ENCODE data around the gene ZBTB16. TPM values are rescaled to one million over a fixed set of nuclear protein-coding genes. Genes with fewer than 3 reads are reported as not detected.

Gene ZBTB16
- polyA plus RNA-seq, 1 donor from 2014 or later: 0.45 TPM

DNA sequence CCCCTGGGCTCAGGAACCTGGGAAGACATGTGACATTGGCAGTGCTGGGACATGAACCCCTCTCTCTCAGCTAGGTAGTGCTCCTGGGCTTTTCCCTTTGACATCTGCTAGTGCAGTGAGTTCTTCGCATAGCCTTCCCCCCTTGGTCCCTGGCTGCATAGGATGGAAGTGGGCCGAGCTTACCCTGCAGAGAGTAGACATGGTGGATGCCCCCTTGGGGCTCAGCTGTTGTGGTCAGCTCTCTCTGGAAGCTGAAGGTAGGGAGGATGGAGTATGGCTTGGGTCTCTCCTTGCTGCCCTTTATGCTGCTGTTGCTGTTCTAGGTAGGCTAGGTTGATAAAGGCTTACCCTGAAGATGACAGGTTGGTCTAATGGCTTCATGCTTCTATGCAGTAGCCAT lies 92.1 kb downstream of the ZBTB16 start:
- Histone ChIP-seq H3K9ac (ENCODE audit: low read length) (no peak overlapping the region), H3K4me3 (ENCODE audit: low read length) (no peak overlapping the region), H2AFZ (ENCODE audit: low read depth, low read length) (no peak overlapping the region), H3K27me3 (ENCODE audit: insufficient read depth, low read depth, low read length) (no peaks in the 10 kb centered on the region), H3K79me2 (replicated peaks; ENCODE audit: insufficient read depth, low read length) (peaks cover 6% of the 10 kb centered on the region), H4K20me1 (ENCODE audit: insufficient read depth) (no peaks in the 10 kb centered on the region), H3K27ac (ENCODE audit: low read length) (no peak overlapping the region), H3K9me2 (ENCODE audit: insufficient read depth, low read length) (no peaks in the 10 kb centered on the region), H3K9me3 (ENCODE audit: low read length) (no peaks in the 10 kb centered on the region), H3K36me3 (ENCODE audit: insufficient read depth, low read length) (no peaks in the 10 kb centered on the region), H3K4me2 (ENCODE audit: low read length) (no peak overlapping the region), H3F3A (ENCODE audit: insufficient read depth, low read length, poor library complexity, severe bottlenecking) (no peaks in the 10 kb centered on the region)
- TF ChIP-seq EP300 (conservative IDR thresholded peaks at IDR 0.05; ENCODE audit: poor library complexity, severe bottlenecking) (no peak), RAD21 (conservative IDR thresholded peaks at IDR 0.05) (no peak), EZH2 (IDR thresholded peaks at IDR 0.05; ENCODE audit: borderline replicate concordance, insufficient read depth, low read length, poor library complexity, severe bottlenecking) (no peak), TAF1 (IDR thresholded peaks at IDR 0.05; ENCODE audit: low read depth) (no peak), POLR2AphosphoS5 (IDR thresholded peaks at IDR 0.05) (no peak)
- TF ChIP-seq, protein P1, sequence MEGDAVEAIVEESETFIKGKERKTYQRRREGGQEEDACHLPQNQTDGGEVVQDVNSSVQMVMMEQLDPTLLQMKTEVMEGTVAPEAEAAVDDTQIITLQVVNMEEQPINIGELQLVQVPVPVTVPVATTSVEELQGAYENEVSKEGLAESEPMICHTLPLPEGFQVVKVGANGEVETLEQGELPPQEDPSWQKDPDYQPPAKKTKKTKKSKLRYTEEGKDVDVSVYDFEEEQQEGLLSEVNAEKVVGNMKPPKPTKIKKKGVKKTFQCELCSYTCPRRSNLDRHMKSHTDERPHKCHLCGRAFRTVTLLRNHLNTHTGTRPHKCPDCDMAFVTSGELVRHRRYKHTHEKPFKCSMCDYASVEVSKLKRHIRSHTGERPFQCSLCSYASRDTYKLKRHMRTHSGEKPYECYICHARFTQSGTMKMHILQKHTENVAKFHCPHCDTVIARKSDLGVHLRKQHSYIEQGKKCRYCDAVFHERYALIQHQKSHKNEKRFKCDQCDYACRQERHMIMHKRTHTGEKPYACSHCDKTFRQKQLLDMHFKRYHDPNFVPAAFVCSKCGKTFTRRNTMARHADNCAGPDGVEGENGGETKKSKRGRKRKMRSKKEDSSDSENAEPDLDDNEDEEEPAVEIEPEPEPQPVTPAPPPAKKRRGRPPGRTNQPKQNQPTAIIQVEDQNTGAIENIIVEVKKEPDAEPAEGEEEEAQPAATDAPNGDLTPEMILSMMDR (IDR thresholded peaks at IDR 0.05; ENCODE audit: poor library complexity, severe bottlenecking): no peak

DNA sequence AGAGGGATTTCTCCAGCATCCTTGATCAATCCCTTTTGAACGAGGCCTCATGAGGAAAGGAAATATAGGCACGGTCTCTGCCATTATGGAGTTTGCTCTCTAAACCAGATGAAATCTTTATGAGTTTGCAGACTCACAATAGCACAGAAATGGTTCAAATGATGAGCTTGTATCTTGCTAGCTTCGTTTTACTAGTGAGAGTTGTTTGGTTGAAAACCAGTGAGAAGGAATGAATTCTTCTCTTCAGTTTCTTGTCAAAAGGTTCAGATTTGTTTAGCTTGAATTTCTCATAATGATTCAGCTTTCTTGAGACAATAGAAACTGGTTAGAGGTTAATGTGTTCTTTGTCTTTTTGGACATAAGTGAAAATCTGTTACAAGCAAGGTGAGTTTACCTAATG lies 92.7 kb downstream of the ZBTB16 start:
- Histone ChIP-seq H3K79me2 (replicated peaks; ENCODE audit: insufficient read depth, low read length) (peaks cover 6% of the 10 kb centered on the region), H3K4me3 (ENCODE audit: low read length) (no peak overlapping the region), H2AFZ (ENCODE audit: low read depth, low read length) (no peak overlapping the region), H3K9ac (ENCODE audit: low read length) (no peak overlapping the region), H3K9me3 (ENCODE audit: low read length) (no peaks in the 10 kb centered on the region), H3K27me3 (ENCODE audit: insufficient read depth, low read depth, low read length) (no peaks in the 10 kb centered on the region), H3K4me2 (ENCODE audit: low read length) (no peak overlapping the region), H3F3A (ENCODE audit: insufficient read depth, low read length, poor library complexity, severe bottlenecking) (no peaks in the 10 kb centered on the region), H4K20me1 (ENCODE audit: insufficient read depth) (no peaks in the 10 kb centered on the region), H3K9me2 (ENCODE audit: insufficient read depth, low read length) (no peaks in the 10 kb centered on the region), H3K27ac (ENCODE audit: low read length) (no peak overlapping the region), H3K36me3 (ENCODE audit: insufficient read depth, low read length) (no peaks in the 10 kb centered on the region)
- no peak for TF ChIP-seq POLR2AphosphoS5 (IDR thresholded peaks at IDR 0.05)
- no peak for TF ChIP-seq TAF1 (IDR thresholded peaks at IDR 0.05; ENCODE audit: low read depth)
- TF ChIP-seq, protein P1 (IDR thresholded peaks at IDR 0.05; ENCODE audit: poor library complexity, severe bottlenecking): no peak
- no peak for TF ChIP-seq RAD21 (conservative IDR thresholded peaks at IDR 0.05)
- no peak for TF ChIP-seq MXI1 (conservative IDR thresholded peaks at IDR 0.05; ENCODE audit: poor library complexity, severe bottlenecking)
- TF ChIP-seq EP300 (conservative IDR thresholded peaks at IDR 0.05; ENCODE audit: poor library complexity, severe bottlenecking): no peak
- no peak for TF ChIP-seq EZH2 (IDR thresholded peaks at IDR 0.05; ENCODE audit: borderline replicate concordance, insufficient read depth, low read length, poor library complexity, severe bottlenecking)
- TF ChIP-seq, protein P2, sequence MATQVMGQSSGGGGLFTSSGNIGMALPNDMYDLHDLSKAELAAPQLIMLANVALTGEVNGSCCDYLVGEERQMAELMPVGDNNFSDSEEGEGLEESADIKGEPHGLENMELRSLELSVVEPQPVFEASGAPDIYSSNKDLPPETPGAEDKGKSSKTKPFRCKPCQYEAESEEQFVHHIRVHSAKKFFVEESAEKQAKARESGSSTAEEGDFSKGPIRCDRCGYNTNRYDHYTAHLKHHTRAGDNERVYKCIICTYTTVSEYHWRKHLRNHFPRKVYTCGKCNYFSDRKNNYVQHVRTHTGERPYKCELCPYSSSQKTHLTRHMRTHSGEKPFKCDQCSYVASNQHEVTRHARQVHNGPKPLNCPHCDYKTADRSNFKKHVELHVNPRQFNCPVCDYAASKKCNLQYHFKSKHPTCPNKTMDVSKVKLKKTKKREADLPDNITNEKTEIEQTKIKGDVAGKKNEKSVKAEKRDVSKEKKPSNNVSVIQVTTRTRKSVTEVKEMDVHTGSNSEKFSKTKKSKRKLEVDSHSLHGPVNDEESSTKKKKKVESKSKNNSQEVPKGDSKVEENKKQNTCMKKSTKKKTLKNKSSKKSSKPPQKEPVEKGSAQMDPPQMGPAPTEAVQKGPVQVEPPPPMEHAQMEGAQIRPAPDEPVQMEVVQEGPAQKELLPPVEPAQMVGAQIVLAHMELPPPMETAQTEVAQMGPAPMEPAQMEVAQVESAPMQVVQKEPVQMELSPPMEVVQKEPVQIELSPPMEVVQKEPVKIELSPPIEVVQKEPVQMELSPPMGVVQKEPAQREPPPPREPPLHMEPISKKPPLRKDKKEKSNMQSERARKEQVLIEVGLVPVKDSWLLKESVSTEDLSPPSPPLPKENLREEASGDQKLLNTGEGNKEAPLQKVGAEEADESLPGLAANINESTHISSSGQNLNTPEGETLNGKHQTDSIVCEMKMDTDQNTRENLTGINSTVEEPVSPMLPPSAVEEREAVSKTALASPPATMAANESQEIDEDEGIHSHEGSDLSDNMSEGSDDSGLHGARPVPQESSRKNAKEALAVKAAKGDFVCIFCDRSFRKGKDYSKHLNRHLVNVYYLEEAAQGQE (IDR thresholded peaks at IDR 0.05; ENCODE audit: borderline replicate concordance): no peak
- TF ChIP-seq SMC3 (conservative IDR thresholded peaks at IDR 0.05; ENCODE audit: poor library complexity): no peak
